ENCODE results near the gene BMP6.
"Not testable (repeated sequence)": the region's sequence is repeated elsewhere in the genome, so short reads cannot be mapped to it uniquely, and the experiment has no call there.

BMP6 gene

GRCh38 chr6:7787137-7787608, 61.3 kb downstream of the BMP6 start:
- peak in 15 of 58 donors; percentile 3 to 64 (median 13) for DNase-seq

DNA sequence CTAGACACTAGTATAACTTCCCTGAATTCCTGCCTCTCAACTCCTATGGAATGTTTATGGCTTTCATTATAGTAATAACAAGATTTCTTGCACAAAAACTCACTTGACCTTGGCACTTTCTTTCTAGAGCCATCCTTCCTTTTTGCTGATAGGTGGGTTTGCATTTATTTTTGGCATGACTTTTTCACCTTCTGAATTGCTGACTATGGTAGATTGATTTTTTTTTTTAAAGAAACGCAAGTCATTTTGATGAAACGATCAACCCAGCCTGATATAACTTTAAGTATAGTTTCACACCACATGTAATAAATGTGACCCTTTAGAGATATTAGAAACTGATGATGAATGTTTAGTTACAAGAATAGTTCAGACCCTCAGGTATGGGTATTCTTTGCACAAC, 61.8 kb downstream of the BMP6 start:
- DNase-seq: no peak

- no peak for DNase-seq
Observed at GRCh38 chr6:7794509-7794908, 68.6 kb downstream of the BMP6 start.

DNA sequence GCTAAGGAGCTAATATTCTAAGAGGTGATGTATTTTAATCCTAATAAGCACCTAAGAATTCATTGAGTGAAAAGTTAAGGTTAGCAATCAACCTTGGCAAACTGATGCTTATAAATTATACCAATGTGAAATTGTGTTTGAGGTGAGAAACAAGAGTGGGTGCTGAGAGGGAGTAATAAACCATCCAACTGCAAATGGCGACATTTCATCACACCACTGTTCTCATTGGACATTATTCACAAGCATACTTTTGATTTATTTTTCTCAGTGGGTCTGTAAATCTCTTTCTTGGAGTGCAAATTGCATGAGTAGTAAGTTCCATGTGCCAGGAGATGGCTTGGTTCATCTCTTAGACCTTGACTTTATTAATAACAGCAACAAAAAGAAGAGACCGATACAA, 71.5 kb downstream of the BMP6 start:
- no peak for DNase-seq

DNA sequence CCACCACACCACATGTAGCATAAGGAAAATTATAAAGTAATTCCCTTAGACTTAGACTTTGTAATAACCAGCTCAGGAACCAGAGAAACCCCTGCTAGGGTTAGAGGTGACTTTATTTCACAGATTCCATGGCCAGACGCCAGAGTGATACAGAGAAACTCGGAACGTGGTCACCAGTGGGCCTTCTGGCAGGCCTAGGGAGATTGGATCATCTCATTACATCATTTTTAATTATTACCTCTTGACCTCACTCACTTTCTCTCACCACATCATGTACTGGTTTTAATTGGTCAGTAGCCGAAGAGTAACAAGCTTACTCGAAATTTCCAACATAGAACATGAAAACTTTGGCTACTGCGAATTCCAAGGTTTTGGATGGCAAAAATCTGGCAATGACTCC, 72.9 kb downstream of the BMP6 start:
- DNase-seq: no peak

- no peak for DNase-seq
Observed at GRCh38 chr6:7802662-7803061, 76.8 kb downstream of the BMP6 start.

GRCh38 chr6:7803214-7803613, 77.3 kb downstream of the BMP6 start:
- no peak for DNase-seq

- DNase-seq: no peak
Observed at GRCh38 chr6:7805078-7805849, 79.4 kb downstream of the BMP6 start.

DNA sequence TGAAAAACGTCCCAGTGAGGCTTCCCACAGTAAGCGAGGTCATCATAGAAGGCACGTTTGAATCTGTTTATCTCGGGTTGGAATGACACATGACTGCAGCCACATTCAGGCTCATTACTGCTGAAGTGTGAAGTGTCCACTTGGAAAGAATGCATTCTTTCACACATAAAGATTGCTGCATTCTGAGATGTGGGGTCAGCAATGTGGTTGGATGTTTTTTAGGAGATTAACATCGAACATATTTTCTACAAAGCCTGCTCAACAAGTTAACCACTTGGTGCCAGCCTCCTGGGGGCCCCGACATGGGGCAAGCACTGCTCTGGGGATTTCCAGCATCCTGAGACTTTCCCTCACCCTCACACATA, 79.9 kb downstream of the BMP6 start:
- no peak for DNase-seq

- DNase-seq: no peak
Observed at GRCh38 chr6:7806711-7807110, 80.8 kb downstream of the BMP6 start.

GRCh38 chr6:7809346-7809745, 83.4 kb downstream of the BMP6 start:
- no peak for DNase-seq

DNA sequence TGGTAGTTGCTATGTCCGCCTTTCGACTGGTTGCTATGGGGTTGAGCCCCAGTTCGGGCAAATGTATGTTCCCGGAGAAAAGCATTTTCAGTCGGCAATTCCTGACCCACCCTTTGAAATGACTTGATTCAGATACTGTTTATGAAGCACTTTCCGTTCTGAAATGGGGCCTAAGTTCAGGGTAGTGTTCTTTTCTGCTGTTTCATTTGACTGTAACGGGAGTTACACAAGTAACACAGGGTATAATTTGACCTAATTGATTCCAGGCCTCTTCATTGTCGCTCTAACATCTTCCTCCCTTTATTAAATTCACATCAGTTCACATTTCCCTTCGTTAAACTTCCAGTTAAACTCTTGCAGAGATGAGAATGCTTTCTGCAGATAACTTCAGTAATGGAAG, 85.5 kb downstream of the BMP6 start:
- DNase-seq: no peak

- no peak for DNase-seq
Observed at GRCh38 chr6:7812623-7813022, 86.7 kb downstream of the BMP6 start.

GRCh38 chr6:7813193-7813592, 87.3 kb downstream of the BMP6 start:
- no peak for DNase-seq

DNA sequence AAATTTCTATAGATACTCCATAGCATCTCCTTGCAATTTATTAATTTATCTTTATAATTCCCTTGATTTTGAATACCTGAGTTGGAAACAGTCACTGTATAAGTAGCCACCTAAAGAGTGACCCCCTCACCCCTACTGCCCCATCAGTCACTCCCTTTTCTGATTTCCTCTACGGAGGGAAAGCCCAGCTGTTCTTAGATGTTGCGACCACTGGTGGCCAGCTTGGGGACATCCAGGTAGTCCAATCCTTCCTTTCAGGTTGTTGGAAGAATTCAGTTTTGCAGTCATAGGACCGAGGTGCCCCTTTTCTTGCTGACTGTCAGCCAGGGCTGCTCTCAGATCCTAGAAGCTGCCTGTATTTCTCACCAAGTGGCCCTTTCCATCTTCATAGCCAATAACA, 87.8 kb downstream of the BMP6 start:
- DNase-seq: no peak

GRCh38 chr6:7815716-7816115, 89.8 kb downstream of the BMP6 start:
- DNase-seq: no peak

- DNase-seq: not testable (repeated sequence)
Observed at GRCh38 chr6:7817184-7817583, 91.3 kb downstream of the BMP6 start.

GRCh38 chr6:7818257-7819214, 92.6 kb downstream of the BMP6 start:
- no peak for DNase-seq

DNA sequence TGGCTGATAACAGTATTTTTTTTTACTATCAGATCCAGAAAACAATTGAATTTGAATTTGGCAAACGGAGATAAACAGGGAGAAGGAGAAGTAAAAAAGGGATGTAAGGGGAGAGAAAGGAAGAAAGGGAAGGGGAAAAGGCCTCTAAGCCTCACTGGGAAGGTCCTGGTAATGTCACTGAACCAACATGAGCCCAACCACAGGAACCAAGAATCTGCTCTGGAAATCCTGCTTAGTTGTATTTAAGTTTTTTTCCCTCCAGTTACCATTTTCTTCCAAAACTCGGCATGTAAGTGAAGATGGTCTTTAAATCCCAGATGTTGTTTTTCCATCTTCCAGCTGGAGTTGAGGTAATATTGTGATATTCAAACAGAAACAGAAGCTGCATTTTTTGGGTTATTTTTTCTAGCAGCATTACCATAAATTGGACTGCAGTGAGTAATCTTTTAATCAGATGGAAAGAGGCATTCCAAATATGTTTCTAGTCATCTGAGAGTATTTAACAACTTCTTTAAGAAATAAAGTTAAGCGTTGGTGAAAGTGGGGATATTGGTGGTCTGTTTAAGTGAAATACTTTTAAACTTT, 93.6 kb downstream of the BMP6 start:
- DNase-seq: no peak

- no peak for DNase-seq
Observed at GRCh38 chr6:7820288-7820835, 94.5 kb downstream of the BMP6 start.

DNA sequence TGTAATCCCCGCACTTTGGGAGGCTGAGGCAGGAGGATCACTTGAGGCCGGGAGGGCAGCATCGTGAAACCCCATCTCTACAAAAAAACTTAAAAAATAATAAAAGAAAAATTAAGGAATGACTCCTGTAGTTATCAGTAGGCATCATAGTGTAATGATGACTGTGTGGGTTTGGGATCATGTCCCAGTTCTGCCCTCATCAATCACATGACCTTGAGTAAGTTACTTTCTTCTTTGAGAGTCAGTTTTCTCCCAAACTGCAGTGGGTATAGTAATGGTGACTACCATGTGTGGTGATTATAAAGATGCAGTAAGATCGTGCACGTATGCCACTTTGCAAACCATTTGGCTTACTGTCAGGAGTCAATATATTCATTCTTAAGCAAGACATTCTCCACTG, 95.5 kb downstream of the BMP6 start:
- no peak for DNase-seq

DNA sequence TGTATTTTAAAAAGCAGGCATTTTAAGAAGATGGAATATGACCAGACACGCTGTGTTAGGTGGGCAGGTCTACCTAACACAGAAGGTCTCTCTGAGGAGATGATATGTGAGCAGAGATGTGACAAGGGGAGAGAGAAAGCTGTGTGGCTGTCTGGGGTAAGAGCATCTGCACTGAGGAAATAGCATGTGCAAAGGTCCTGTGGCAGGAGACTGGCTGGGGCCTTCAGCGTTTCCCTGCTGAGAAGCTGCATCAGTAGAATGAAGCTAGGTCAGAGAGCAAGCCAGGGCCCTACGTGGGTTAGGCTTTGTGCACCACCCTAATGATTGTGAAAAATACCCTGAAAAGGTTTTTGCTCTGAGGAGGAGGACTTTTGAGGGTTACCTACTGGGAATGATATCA, 97.7 kb downstream of the BMP6 start:
- no peak for DNase-seq
